ENCODE data around the gene RILPL2. TPM values are rescaled to one million over a fixed set of nuclear protein-coding genes. Genes with fewer than 3 reads are reported as not detected.
A peak's percentile ranks its signal among the peaks of the same experiment; 100 is the strongest.

Gene RILPL2
- total RNA-seq, 1 experiment from 2014 or later: 3.2 TPM

DNA sequence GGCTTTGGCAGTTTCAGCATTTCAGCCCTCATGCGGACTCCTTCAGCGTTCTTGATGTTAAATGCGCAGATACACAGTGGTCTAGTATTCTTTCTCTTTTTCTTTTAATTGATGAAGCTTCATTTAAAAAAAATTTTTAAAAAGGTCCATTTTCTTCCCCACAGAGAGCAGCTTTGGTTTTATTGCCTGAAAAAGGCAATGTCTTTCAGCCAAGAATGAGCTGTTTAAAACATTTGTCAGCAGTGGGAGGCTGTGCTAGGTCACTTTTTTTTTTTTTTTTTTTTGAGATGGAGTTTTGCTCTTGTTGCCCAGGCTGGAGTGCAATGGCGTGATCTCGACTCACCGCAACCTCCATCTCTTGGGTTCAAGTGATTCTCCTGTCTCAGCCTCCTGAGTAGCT lies 39.1 kb downstream of the RILPL2 start:
- TF ChIP-seq, protein P1, sequence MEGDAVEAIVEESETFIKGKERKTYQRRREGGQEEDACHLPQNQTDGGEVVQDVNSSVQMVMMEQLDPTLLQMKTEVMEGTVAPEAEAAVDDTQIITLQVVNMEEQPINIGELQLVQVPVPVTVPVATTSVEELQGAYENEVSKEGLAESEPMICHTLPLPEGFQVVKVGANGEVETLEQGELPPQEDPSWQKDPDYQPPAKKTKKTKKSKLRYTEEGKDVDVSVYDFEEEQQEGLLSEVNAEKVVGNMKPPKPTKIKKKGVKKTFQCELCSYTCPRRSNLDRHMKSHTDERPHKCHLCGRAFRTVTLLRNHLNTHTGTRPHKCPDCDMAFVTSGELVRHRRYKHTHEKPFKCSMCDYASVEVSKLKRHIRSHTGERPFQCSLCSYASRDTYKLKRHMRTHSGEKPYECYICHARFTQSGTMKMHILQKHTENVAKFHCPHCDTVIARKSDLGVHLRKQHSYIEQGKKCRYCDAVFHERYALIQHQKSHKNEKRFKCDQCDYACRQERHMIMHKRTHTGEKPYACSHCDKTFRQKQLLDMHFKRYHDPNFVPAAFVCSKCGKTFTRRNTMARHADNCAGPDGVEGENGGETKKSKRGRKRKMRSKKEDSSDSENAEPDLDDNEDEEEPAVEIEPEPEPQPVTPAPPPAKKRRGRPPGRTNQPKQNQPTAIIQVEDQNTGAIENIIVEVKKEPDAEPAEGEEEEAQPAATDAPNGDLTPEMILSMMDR (IDR thresholded peaks at IDR 0.05; ENCODE audit: insufficient read depth in 1 of 2, low read depth in 1 of 2, low read length in 1 of 2, severe bottlenecking in 1 of 2, unreplicated experiment in 1 of 2): no peak
- Mint-ChIP-seq H3K27ac (ENCODE audit: unreplicated experiment) (no peak overlapping the region), H3K27me3 (ENCODE audit: insufficient read depth, unreplicated experiment) (no peaks in the 10 kb centered on the region), H3K4me3 (ENCODE audit: unreplicated experiment) (no peak overlapping the region), H3K36me3 (ENCODE audit: insufficient read depth, unreplicated experiment) (peaks cover 86% of the 10 kb centered on the region), H3K9me3 (ENCODE audit: unreplicated experiment) (no peaks in the 10 kb centered on the region), H3K4me1 (ENCODE audit: low read depth, unreplicated experiment) (no peaks in the 10 kb centered on the region)
- ChIA-PET POLR2A (interaction anchor here (0.7 kb wide), 1 partner anchor 42 kb away, joined by 6 read pairs; no protein-coding TSS in a partner anchor), CTCF (no interaction called here)
- intact Hi-C loops (cut with micrococcal nuclease; ENCODE audit: unreplicated experiment): no loop called here
- Histone ChIP-seq H3K36me3 (ENCODE audit: control insufficient read depth, insufficient read depth, low read length) (peaks cover 5% of the 10 kb centered on the region), H3K9me3 (no peaks in the 10 kb centered on the region), H3K27me3 (replicated peaks; ENCODE audit: control insufficient read depth, insufficient read depth, low read length) (no peaks in the 10 kb centered on the region), H3K4me3 (ENCODE audit: low read depth, low read length) (no peak overlapping the region), H3K4me1 (no peaks in the 10 kb centered on the region)
- DNase-seq: no peak
- BruUV-seq (replicated peaks): no TSS peak

DNA sequence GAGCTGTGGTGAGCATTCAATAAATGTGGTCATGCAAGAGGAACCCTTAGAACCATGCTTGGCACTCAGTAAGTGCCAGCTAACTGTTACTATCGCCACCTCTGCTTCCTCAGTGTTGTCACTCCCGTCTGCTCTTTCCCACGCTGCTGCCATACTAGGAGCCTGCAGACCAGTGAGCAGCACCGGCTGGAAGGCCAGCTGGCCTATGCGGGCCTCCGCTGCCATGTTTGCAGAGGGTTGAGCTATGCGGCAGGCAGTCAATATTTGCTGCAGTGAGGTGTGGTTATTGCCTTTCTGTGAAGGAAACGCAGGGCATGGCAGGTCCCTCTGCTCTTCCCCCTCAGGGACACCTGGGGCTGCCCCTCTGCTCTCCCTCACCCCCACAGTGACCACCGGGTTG lies 39.5 kb downstream of the RILPL2 start:
- H3K4me3 ChIP-seq (ENCODE audit: low read depth, low read length): no peak overlapping the region
- Mint-ChIP-seq H3K4me1 (ENCODE audit: low read depth, unreplicated experiment) (no peaks in the 10 kb centered on the region), H3K9me3 (ENCODE audit: unreplicated experiment) (no peaks in the 10 kb centered on the region), H3K36me3 (ENCODE audit: insufficient read depth, unreplicated experiment) (peaks cover 86% of the 10 kb centered on the region), H3K4me3 (ENCODE audit: unreplicated experiment) (no peak overlapping the region), H3K27me3 (ENCODE audit: insufficient read depth, unreplicated experiment) (no peaks in the 10 kb centered on the region), H3K27ac (ENCODE audit: unreplicated experiment) (no peak overlapping the region)
- BruUV-seq (replicated peaks): no TSS peak
- intact Hi-C loops (cut with micrococcal nuclease; ENCODE audit: unreplicated experiment): no loop called here
- ChIA-PET CTCF (no interaction called here), POLR2A (interaction anchor here (0.7 kb wide), 1 partner anchor 43 kb away, joined by 6 read pairs; no protein-coding TSS in a partner anchor)
- peaks cover 5% of the 10 kb centered on the region for H3K36me3 ChIP-seq (ENCODE audit: control insufficient read depth, insufficient read depth, low read length)
- H3K4me1 ChIP-seq: no peaks in the 10 kb centered on the region
- TF ChIP-seq, protein P1 (IDR thresholded peaks at IDR 0.05; ENCODE audit: insufficient read depth in 1 of 2, low read depth in 1 of 2, low read length in 1 of 2, severe bottlenecking in 1 of 2, unreplicated experiment in 1 of 2): no peak
- H3K27me3 ChIP-seq (replicated peaks; ENCODE audit: control insufficient read depth, insufficient read depth, low read length): no peaks in the 10 kb centered on the region
- DNase-seq: peak in 1 of 2 experiments; percentile 27
- no peaks in the 10 kb centered on the region for H3K9me3 ChIP-seq

DNA sequence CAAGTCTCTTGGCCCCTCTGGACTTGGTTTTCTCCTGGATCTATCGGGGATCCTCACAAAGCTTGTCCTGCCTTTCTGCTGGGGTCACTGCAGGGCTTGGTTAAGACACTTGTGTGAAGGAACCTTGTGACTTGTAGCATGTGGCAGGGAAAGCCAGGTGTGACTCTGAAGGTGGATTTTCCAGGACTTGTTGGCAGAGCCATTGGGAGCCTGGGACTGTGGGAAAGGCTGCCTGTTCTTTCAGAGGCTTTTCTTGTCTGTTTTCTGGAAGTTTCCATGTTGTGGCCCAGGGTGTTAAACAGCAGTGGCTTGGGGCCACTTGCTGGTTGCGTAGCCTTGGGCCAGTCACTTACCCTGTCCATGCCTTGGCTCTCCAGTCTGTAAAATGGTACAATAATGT lies 39.9 kb downstream of the RILPL2 start:
- Histone ChIP-seq H3K9me3 (no peaks in the 10 kb centered on the region), H3K36me3 (ENCODE audit: control insufficient read depth, insufficient read depth, low read length) (peaks cover 6% of the 10 kb centered on the region), H3K4me3 (ENCODE audit: low read depth, low read length) (no peak overlapping the region), H3K4me1 (no peaks in the 10 kb centered on the region), H3K27me3 (replicated peaks; ENCODE audit: control insufficient read depth, insufficient read depth, low read length) (no peaks in the 10 kb centered on the region)
- H3K4me1 Mint-ChIP-seq (ENCODE audit: low read depth, unreplicated experiment): no peaks in the 10 kb centered on the region
- H3K36me3 Mint-ChIP-seq (ENCODE audit: insufficient read depth, unreplicated experiment): peaks cover 86% of the 10 kb centered on the region
- BruUV-seq (replicated peaks): no TSS peak
- ChIA-PET CTCF (no interaction called here), POLR2A (no interaction called here)
- TF ChIP-seq, protein P1 (IDR thresholded peaks at IDR 0.05; ENCODE audit: insufficient read depth in 1 of 2, low read depth in 1 of 2, low read length in 1 of 2, severe bottlenecking in 1 of 2, unreplicated experiment in 1 of 2): no peak
- H3K4me3 Mint-ChIP-seq (ENCODE audit: unreplicated experiment): no peak overlapping the region
- no peak for DNase-seq
- H3K27me3 Mint-ChIP-seq (ENCODE audit: insufficient read depth, unreplicated experiment): no peaks in the 10 kb centered on the region
- intact Hi-C loops (cut with micrococcal nuclease; ENCODE audit: unreplicated experiment): no loop called here
- no peaks in the 10 kb centered on the region for H3K9me3 Mint-ChIP-seq (ENCODE audit: unreplicated experiment)
- H3K27ac Mint-ChIP-seq (ENCODE audit: unreplicated experiment): no peak overlapping the region

All from Caco-2 (cell line).